BJ (cell line): Measurements from ENCODE around the gene RIN2. TPM values are rescaled to one million over a fixed set of nuclear protein-coding genes. Genes with fewer than 3 reads are reported as not detected.
"Not testable (repeated sequence)": the region's sequence is repeated elsewhere in the genome, so short reads cannot be mapped to it uniquely, and the experiment has no call there.

Source experiments
- CTCF ChIA-PET: fragments of 350-600 bp; formaldehyde crosslinking; extraction: SDS; loops from one replicate; lab custom pipeline; 2021; ENCODE audit warnings: antibody characterized with exemption, inconsistent platforms; lab: Yijun Ruan, JAX
- POLR2A ChIA-PET: fragments of 300-600 bp; sonication (Branson Sonifier 250); formaldehyde crosslinking; extraction: SDS; loops from one replicate; lab custom pipeline; 2021; ENCODE audit warnings: antibody characterized with exemption; lab: Charles Lee
- DNase-seq: peaks from one replicate; pipeline ENCODE4 v3.0.0-alpha.2; 2011; ENCODE audit warnings: low read depth
- H3K27me3 ChIP-seq: 2 replicates; pipeline ENCODE4 v1.6.0; 2011; ENCODE audit warnings: low read length; ENCODE audit not compliant: control insufficient read depth, insufficient read depth
- H3K36me3 ChIP-seq: 2 replicates; pipeline ENCODE4 v1.5.1; 2011; ENCODE audit warnings: low read length; ENCODE audit not compliant: control insufficient read depth, insufficient read depth
- H3K4me3 ChIP-seq: 2 replicates; pipeline ENCODE4 v1.5.1; 2011; ENCODE audit warnings: low read depth, mild to moderate bottlenecking, control low read depth, low read length
- polyA plus RNA-seq: library from polyadenylated mRNA; depleted of rRNA; stranded (reverse); fragments of >200 nt; gene quantifications from 2 replicates; pipeline ENCODE4 v1.2.3, GENCODE V29; 2011
- TF ChIP-seq, protein P1 (sequence below): IDR thresholded peaks from 2 replicates; pipeline ENCODE4 v1.5.1; 2011; ENCODE audit warnings: low read depth, mild to moderate bottlenecking, control low read depth, inconsistent platforms, low read length, moderate library complexity; ENCODE audit not compliant: insufficient read depth

RIN2 gene
- polyA plus RNA-seq, 1 experiment = 25.2 TPM

DNA sequence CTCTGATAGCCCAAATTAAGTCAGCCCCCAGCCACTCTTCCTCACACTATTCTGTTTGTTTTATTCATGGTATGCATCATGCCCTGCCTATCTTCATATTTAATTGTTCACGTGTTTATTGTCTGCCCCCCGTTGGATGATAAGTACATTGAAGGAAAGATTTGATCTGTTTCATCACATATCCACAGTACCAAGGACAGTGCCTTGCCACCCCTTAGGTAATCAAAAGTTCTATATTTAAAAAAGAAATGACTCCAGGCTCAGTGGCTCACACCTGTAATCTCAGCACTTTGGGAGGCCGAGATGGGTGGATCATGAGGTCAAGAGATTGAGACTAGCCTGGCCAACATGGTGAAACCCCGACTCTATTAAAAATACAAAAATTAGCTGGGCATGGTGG, 10.2 kb upstream of the RIN2 start:
- ChIA-PET POLR2A (no interaction called here), CTCF (no interaction called here)

DNA sequence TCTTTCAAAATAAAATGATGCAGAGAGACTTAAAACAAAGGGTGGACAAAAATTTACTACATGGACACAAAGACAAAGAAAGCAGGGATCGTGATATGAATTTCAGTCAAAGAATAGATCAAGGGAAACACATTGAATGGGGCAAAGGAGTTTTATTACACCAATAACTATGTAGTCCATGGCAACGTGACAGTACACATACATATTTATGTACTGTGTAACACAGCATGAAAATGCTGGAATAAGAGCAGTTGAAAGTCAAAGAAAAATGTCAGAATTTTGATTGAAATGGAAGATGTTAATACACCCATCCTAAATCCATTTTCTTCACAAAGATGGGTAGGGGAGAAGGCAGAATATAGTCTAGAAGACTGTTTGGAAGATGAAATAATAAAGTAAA, 9.4 kb upstream of the RIN2 start:
- CTCF ChIA-PET = no interaction called here
- POLR2A ChIA-PET = no interaction called here
- no peak for DNase-seq
- H3K36me3 ChIP-seq = no peaks in the 10 kb centered on the region
- H3K4me3 ChIP-seq = no peak overlapping the region
- TF ChIP-seq, protein P1, sequence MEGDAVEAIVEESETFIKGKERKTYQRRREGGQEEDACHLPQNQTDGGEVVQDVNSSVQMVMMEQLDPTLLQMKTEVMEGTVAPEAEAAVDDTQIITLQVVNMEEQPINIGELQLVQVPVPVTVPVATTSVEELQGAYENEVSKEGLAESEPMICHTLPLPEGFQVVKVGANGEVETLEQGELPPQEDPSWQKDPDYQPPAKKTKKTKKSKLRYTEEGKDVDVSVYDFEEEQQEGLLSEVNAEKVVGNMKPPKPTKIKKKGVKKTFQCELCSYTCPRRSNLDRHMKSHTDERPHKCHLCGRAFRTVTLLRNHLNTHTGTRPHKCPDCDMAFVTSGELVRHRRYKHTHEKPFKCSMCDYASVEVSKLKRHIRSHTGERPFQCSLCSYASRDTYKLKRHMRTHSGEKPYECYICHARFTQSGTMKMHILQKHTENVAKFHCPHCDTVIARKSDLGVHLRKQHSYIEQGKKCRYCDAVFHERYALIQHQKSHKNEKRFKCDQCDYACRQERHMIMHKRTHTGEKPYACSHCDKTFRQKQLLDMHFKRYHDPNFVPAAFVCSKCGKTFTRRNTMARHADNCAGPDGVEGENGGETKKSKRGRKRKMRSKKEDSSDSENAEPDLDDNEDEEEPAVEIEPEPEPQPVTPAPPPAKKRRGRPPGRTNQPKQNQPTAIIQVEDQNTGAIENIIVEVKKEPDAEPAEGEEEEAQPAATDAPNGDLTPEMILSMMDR = no peak
- H3K27me3 ChIP-seq = 0 out of 2 replicates have a peak, but pooled peaks cover 5% of the 10 kb centered on the region

More for the DNA sequence above, 10.2 kb upstream of the RIN2 start:
- TF ChIP-seq, protein P1 = no peak
- Histone ChIP-seq H3K4me3 (no peak overlapping the region), H3K36me3 (no peaks in the 10 kb centered on the region), H3K27me3 (0 out of 2 replicates have a peak, but pooled peaks cover 5% of the 10 kb centered on the region)
- DNase-seq = no peak

DNA sequence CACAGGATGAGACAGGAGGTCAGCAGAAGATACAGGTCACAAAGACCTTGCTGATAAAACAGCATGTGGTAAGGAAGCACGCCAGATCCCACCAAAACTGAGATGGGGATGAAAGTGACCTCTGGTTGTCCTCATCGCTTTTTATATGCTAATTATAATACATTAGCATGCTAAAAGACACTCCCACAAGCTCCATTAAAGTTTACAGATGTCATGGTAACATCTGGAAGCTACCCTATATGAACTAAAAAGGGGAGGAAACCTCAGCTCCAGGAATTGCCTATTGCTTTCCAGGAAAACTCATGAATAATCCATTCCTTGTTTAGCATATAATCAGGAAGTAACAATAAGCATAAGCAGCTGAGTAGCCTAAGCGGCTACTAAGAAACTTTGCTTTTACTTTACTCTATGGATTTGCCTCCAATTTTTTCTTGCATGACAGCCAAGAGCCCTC, 8.4 kb upstream of the RIN2 start:
- Histone ChIP-seq H3K4me3 (no peak overlapping the region), H3K27me3 (0 out of 2 replicates have a peak, but pooled peaks cover 5% of the 10 kb centered on the region), H3K36me3 (no peaks in the 10 kb centered on the region)
- no peak for DNase-seq
- ChIA-PET POLR2A (no interaction called here), CTCF (no interaction called here)
- TF ChIP-seq, protein P1 = no peak

DNA sequence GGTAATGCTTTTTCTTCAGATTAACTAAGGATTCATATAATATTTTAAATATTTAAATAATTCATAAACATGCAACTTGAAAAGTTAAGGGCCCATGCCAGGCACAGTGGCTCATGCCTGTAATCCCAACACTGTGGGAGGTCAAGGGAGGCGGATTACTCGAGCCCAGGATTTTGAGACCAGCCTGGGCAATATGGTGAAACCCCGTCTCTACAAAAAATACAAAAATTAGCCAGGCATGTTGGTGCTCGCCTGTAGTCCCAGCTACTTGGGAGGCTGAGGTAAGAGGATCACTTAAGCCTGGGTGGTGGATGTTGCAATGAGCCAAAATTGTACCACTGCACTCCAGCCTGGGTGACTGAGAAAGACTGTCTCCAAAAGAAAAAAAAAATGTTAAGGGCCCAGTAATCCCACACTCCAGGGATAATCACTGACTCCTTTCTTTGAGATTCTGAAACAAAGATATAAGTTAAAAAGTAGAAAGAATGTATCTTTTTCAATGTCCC, 7.9 kb upstream of the RIN2 start:
- Histone ChIP-seq H3K27me3 (0 out of 2 replicates have a peak, but pooled peaks cover 4% of the 10 kb centered on the region), H3K36me3 (no peaks in the 10 kb centered on the region), H3K4me3 (no peak overlapping the region)
- ChIA-PET CTCF (no interaction called here), POLR2A (no interaction called here)
- DNase-seq = no peak
- TF ChIP-seq, protein P1 = no peak

DNA sequence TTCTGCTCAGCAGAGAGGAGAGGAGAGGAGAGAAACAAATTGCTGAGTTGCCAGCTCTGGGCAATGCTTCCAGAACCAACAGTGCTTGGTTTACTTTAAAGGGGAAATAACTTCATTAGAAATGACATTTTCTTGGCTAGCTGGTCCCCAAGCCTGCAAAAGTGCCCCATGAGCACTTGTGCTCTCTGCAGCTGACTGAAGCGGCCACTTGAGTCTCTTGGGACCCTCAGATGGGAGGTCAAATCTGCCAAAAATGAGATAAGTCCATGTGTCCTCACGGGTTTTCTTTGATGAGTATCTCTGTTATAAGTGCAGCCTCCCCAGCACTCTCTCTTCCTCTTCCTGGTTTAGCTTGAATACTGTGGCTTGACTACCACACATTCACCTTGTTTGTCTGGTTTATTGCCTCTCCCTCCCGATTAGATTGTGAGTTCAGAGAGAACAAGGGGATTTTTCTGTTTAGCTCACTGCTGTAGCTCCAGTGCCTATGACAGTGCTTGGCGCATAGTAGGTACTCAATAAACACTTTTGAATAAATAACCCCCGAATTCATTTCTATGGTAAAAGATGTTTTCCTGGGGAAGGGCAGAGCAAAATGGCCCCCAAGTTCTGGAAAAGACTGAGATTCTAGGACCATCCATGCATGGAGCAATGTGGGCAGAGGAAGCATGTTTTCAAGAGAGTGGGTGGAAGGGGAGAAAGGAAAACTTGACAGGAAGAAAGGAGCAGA, 7.0 kb upstream of the RIN2 start:
- H3K36me3 ChIP-seq = no peaks in the 10 kb centered on the region
- no peak overlapping the region for H3K4me3 ChIP-seq
- 0 out of 2 replicates have a peak, but pooled peaks cover 1% of the 10 kb centered on the region for H3K27me3 ChIP-seq
- no peak for DNase-seq
- TF ChIP-seq, protein P1 = no peak
- POLR2A ChIA-PET = no interaction called here
- CTCF ChIA-PET = interaction anchor here (0.8 kb wide), 1 partner anchor 266 kb away, joined by 3 read pairs; the partner anchor contains the start of gene NAA20

DNA sequence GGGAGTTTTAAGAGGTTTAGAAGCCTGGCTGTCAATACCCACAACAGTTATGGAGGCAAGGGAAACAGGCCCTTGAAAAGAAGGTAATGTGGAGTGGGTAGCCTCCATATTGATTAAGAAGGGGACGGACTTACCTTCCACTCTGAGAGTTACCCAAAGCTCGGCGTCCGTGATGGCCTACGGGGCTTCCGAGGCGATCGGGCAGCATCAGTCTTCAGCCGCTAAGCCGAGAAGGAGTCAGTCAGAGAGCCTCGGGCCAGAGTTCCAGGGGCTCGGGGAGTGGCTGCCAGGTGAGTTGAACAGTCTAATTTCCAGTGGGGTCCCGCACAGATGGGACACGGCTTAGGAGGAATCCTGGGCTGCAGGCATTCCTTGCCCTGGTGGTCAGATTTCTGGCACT, 3.9 kb upstream of the RIN2 start:
- H3K27me3 ChIP-seq, POLR2A ChIA-PET, DNase-seq, H3K36me3 ChIP-seq, CTCF ChIA-PET, H3K4me3 ChIP-seq: not testable (repeated sequence)
